Hepatocyte (in vitro differentiated cells): ENCODE data around the gene SORCS2.

Experiments
- CTCF ChIP-seq: fragments of 200-600 bp; sonication (generic); IDR thresholded peaks from 2 replicates; pipeline ENCODE4 v1.5.1; 2016; ENCODE audit warnings: antibody characterized with exemption, mild to moderate bottlenecking; ENCODE audit not compliant: poor library complexity
- EZH2 ChIP-seq: fragments of 200-600 bp; sonication (generic); IDR thresholded peaks from 2 replicates; pipeline ENCODE4 v1.6.1; 2016; ENCODE audit warnings: antibody characterized with exemption, mild to moderate bottlenecking, borderline replicate concordance

- TF ChIP-seq CTCF (no peak), EZH2 (no peak)
These were observed 544.9 kb downstream of the SORCS2 start for GRCh38 chr4:7737268-7737645.
